Stimulated activated naive CD8-positive, alpha-beta T cell treated with anti-CD3 and anti-CD28 coated beads, Interleukin-15, Interleukin-2, amounts not matched to agents 100 U/mL and 50 U/mL, for 24 hours (primary cell): ENCODE measurements around the gene CLINT1.
"Not testable (repeated sequence)": the region's sequence is repeated elsewhere in the genome, so short reads cannot be mapped to it uniquely, and the experiment has no call there.

Source experiments
- ATAC-seq: fragments of 150-1000 bp; cut with Tn5 transposase; one replicate; pipeline ENCODE4 v1.10.0; 2021
- DNase-seq: peaks from one replicate; pipeline ENCODE4 v3.0.0; 2021

CLINT1 gene

DNA sequence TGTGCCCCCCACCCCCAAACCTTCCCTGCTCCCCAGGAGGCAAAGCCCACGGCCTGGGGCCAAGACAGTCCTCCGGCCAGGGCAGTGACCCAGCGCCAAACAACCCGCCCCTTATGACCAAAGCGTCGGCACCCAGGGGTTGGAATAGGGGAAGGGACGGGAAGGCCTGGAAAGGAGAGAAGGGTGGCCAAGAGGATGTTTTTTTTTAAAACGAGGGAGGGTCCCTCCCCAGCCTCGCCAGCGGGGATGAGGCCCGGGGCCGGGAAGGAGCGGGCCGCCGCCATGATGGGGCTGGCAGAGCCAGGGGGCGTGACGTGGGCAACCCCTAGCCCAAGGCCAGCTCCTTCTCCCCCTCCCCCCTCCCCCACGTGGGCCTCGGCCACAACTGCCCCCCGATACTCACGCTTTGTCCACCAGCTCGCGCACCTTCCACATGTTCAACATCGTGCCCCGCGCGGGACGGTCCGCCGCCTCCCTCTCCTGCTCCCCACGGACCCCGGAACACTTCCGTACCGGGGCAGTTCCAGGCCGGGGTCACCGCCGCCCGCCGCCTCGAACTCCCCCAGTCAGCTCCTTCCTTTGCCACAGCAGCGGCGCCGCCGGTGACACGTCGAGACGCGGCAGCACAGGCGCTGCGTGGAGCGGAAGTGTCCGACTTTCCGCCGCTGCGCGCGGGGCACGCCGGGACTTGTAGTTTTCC lies at the start of gene CLINT1:
Gene CLINT1, minus strand, starts transcription at position 619 of the 700 bp plus-strand sequence. Its CDS starts 175 bp downstream, at position 444.
- DNase-seq (peak; percentile 93), ATAC-seq (peak; percentile 93)

DNA sequence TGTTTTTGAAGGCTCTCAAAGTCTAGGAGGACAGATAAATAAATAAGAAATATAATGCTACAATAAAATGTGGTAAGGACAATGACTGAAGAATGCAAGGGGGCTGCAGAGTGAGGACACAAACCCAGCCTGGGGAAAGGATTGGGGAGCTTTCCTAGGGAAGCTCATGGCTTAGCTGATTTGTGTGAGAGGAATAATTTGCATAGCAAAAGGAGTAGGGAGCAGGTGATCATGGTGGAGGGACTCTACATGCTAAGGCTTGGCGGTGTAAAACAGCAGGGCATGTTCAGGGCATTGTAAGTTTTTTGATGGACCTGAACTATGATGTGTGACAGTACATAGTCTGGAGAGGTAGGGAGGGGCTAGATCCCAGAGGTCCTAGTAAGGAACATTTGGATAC lies 49.5 kb upstream of the CLINT1 start:
- no peak for ATAC-seq
- no peak for DNase-seq

DNA sequence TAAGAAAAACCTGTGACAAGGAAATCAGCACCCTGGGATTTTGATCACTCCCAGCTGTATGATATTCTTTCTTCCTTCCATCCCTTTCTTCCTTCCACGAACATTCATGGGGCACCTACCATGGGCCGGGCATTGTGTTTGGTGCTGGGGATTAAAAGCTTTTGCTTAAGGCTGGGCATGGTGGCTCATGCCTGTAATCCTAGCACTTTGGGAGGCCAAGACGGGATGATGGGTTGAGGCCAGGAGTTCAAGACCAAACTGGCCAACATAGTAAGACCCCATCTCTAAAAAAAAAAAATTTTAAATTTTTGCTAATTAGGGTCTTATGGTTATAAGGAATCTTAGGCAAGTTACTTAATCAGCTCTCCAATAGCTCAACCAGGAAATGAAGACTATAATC lies 48.5 kb upstream of the CLINT1 start:
- DNase-seq (no peak), ATAC-seq (no peak)

GRCh38 chr5:157903117-157903450 lies 44.1 kb upstream of the CLINT1 start:
- DNase-seq (no peak), ATAC-seq (no peak)

DNA sequence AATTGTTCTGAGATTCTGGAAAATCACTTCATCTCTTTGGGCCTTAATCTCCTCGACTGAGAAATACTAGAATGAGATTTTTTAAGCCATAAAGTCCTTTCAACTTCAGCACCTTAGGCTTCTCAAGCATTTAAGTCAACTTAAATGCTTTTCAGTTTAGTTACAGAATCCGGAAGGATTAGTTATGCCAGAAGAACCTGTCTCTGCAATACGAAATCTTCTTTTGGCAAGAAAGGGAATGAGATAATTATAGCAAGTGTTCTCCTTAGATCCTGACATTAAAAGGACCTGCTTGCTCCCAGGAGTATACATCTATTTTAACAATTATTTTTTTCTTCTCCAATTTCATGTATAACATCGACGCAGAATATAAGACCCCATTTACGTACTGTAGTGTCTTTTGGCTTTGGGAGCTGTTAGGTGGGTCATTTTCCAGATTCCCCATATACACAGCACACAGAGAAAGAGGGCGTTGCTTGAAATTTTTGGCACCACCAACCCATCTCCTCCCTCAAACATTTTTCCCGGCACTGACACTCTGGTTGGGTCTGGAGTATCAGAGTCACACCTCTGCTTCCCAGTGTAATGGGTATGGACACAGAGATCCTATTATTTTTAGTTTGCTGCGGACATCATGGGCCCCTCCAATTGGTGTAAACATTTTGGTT lies 43.6 kb upstream of the CLINT1 start:
- no peak for DNase-seq
- ATAC-seq: no peak

DNA sequence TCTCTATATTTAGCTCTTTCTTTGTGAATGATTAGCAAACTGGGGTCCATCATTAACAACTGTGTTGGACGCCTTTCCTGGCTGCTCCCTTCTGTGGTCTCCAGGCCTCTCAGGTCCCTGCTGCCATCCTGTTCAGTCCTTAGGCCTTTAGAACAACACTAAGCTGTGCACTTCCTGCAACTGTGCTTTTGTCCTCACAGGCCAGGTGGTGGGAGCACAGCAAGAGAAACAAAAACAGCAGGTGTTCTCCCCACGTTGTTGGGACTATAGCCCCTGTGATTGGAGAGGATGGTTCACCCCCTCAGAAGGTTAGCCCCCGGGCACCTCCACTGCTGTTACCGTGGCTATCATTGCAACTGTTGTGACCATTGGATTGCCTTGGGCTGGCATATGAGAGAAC lies 41.7 kb upstream of the CLINT1 start:
- ATAC-seq (no peak), DNase-seq (no peak)

- ATAC-seq (no peak), DNase-seq (no peak)
These were observed 34.7 kb upstream of the CLINT1 start for GRCh38 chr5:157893611-157894010.

- no peak for DNase-seq
- ATAC-seq: no peak
These were observed 34.0 kb upstream of the CLINT1 start for GRCh38 chr5:157892974-157893373.

DNA sequence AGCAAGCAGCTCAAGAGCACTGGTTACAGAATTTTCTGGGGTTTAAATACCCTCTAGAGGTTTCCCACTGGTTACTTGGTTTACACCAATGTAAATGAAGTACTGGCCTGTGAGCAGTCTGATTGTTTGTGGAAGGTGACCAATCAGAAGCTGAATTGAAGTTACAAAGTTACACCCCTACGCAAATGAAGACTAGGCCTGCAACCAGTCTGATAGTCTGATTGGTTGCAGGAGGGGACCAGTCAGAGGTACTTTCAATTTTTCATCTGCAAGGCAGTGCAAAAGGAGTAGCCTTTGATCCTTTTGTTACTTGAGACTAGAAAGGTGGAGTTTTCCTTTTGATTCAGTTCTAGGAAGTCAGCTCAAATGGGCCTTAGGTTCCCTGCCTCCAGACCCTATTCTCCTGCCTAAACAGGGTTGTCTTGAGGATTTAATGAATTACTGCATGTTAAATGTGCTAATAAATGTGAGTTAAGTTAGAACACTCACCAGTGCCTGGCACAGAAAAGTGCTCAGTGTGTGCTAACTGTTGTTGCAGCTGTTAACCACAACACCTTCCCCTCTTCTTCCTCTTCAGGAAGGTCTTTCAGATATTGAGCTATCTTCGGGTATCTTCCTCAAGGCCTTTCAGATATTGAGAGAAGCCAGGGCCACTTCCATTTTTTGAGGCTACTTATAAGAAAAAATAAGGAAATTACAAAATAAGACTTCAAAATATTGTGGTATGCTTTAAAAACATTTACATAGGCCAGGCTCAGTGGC lies 32.1 kb upstream of the CLINT1 start:
- DNase-seq: no peak
- ATAC-seq: no peak

DNA sequence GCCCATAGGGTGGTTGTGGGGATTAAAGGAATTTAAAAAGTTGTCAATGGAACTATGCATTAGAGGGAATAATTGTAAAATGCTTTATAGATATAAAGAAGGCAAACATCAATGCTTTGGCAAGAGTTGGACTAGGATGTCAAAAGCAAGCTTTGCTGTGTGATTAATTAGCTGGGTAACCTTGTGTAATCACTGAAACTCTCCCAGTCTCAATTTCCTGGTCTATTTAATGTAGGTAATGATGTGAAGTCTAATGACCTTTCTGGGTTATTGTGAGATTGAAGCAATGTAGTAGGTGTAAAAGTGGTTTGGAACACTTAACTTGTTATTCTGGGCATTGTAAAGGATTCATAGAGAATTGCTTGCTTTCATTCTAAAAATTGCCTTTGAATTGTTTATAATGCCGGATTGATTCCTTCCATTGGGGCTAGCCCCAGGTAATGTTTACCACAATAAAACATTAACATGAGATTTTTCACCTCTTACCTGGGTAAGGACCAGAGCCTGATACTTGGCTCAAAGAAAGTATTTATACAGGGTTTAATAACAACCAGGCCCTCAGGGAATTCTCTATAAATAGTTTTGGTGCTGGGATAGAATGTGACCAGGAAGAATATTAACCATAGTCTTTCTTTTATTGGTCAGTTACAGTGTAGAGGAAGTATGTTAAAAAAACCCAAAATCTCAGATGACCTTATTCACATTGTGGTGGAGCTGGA lies 30.0 kb upstream of the CLINT1 start:
- DNase-seq: no peak
- ATAC-seq: no peak

GRCh38 chr5:157886796-157887380 lies 27.9 kb upstream of the CLINT1 start:
- ATAC-seq (no peak), DNase-seq (no peak)

DNA sequence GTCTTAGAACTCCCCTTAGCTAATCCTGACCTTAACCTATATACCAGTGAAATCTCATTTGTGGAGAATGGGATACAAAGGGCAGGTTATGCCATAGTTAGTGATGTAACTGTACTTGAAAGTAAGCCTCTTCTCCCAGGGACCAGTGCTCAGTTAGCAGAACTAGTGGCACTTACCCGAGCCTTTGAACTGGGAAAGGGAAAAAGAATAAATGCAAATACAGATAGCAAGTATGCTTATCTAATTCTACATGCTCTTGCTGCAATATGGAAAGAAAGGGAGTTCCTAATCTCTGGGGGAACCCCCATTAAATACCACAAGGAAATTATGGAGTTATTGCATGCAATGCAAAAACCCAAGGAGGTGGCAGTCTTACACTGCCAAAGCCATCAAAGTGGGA lies 26.1 kb upstream of the CLINT1 start:
- not testable (repeated sequence) for DNase-seq, ATAC-seq

DNA sequence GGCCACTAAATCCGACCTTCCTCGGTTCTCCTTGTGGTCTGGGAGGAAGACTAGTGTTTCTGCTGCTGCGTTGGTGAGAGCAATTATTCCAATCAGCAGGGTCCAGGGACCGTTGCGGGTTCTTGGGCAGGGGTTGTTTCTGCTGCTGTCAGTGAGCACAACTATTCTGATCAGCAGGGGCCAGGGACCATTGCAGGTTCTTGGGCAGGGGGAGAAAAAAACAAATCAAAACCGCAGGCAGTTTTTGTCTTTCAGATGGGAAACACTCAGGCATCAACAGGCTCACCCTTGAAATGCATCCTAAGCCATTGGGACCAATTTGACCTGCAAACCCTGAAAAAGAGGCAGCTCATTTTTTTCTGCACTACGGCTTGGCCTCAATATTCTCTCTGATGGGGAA lies 22.6 kb upstream of the CLINT1 start:
- DNase-seq, ATAC-seq: not testable (repeated sequence)

DNA sequence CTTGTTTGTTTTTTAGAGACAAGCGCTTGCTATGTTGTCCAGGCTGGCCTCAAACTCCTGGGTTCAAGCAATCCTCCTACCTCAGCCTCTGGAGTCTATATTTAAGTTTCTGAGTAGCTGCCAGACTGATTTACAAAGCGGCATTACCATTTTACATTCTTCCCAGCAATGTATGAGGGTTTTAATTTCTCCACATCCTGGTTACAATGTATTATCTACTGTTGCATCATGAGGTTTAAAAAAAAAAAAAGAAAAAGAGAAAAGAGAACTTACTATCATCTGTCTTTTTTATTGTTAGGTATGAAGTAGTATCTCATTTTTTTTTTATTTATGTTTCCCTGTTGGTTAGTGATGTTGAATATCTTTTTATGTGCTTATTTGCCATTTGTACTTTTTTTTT lies 18.9 kb upstream of the CLINT1 start:
- no peak for DNase-seq
- no peak for ATAC-seq

DNA sequence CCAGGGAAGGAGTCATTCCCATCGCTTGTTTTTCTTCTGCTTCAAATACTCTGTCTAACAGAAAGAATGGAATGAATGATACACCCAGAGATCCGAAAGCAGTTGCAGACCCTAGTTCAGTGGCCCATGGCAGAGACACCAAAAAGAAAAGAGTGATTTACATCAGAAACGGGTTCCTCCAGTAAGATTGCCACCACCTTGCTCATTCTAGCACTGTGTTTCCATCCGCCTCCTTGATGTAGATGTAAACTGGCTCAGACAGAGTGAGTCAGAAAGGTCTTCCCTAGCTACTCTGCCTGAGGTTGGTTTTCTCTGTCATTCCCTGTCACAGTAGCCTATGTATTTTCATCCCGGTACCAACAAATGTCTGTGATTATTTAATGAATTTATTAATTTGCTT lies 15.9 kb upstream of the CLINT1 start:
- ATAC-seq (no peak), DNase-seq (no peak)

DNA sequence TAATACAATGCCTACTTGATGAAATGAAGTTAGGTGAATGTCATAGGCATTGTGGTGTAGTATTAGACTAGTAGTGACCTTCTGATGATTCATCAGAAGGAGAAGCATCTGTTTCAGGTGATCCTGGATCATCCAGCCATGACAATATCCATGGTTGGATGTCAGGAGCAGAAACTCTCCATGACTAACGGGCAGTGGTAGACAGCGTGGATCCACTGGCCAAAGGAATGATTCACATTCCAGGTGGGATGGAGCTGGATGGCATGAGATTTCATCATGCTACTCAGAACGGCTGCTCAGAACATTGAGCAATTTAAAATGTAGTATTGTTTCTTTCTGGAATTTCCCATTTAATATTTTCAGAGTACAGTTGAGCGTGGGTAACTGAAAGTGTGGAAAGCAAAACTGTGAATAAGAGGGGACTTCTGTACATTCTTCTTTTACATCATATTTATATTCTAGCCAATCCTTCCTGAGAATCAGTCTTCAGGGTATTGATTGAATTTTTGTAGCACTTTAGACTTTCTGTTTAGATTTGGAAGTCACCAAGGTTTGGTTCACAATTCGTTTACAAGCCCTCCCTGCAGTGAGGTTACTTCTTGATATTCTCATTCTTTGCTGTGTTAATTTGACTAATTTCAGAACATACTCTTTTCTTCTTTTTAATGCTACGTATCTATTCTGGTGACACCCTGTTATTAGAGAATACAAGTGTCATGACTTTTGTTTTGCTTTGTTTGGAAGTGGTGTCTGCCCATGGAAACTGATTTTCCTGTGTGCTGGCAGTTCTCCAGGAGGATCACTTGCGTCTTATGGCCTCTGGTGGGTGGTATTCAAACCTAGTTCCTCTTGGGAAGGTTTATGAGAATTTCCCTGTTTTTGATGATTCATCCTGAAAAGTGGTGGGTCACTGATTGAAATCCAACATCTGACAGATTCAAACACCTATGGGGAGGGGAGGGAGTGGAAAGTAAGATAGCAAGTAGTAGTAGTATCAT lies 12.2 kb upstream of the CLINT1 start:
- DNase-seq (no peak), ATAC-seq (peak; percentile 44)

DNA sequence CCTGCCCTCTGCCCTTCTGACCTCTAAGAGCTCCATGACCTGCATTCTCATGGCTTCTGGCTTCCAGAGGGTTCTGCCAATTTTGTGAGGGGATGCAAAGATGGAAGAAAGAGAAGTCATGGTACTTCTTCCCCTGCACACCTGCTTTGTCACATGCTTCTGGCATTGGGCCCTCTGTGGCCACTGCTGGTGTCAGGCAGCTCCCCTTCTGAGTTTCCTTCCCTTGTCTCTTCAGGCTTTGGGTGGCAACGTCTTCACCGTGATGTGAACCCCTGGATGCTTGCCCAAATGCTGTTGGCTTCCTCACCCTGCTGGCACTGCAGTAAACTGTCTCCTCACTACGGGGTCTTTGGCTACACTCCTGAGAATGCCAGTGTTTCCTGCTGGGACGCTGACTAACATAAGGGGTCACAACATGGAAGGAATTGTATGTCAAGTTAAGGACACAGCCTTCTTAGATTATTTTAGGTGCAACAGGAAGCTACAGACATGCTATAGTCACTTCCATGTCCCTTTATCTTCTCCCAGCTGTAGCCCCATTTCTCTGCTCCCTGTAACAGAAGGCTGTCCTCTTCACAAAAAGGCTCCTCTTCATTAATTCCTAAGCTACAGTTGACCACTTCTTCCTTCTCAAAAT lies 8.9 kb upstream of the CLINT1 start:
- ATAC-seq (no peak), DNase-seq (no peak)

GRCh38 chr5:157866536-157866935 lies 7.6 kb upstream of the CLINT1 start:
- ATAC-seq (no peak), DNase-seq (no peak)

GRCh38 chr5:157865781-157866180 lies 6.8 kb upstream of the CLINT1 start:
- ATAC-seq (no peak), DNase-seq (no peak)

GRCh38 chr5:157864067-157864466 lies 5.1 kb upstream of the CLINT1 start:
- DNase-seq: no peak
- no peak for ATAC-seq
